Natural killer cell (primary cell): ENCODE data around the gene OR9K2. TPM values are rescaled to one million over a fixed set of nuclear protein-coding genes. Genes with fewer than 3 reads are reported as not detected.
"Not testable (repeated sequence)": the region's sequence is repeated elsewhere in the genome, so short reads cannot be mapped to it uniquely, and the experiment has no call there.

ENCODE experiments used
- ATAC-seq, 3 donors: fragments of 150-1000 bp in 2 of 3; fragments of 200-7000 bp in 1 of 3; cut with Tn5 transposase; 1 replicate in 1 of 3; 2 replicates in 2 of 3; pipeline ENCODE4 v1.10.0; 2021; ENCODE audit warnings: mild to moderate bottlenecking in 2 of 3, moderate library complexity in 2 of 3
- DNase-seq, 2 donors: peaks; one replicate each; pipeline versions ENCODE4 v3.0.0 to v3.0.0-alpha.2; 2013 to 2021; ENCODE audit warnings: mixed read lengths in 1 of 2
- H3K27ac ChIP-seq: one replicate; pipeline ENCODE4 v1.5.1; 2013; ENCODE audit warnings: mild to moderate bottlenecking, low read length
- H3K27me3 ChIP-seq: one replicate; pipeline ENCODE4 v1.6.1; 2013; ENCODE audit warnings: low read length; ENCODE audit not compliant: control insufficient read depth, insufficient read depth
- H3K36me3 ChIP-seq: one replicate; pipeline ENCODE4 v1.6.1; 2013; ENCODE audit warnings: low read length; ENCODE audit not compliant: control insufficient read depth, insufficient read depth
- H3K4me1 ChIP-seq: one replicate; pipeline ENCODE4 v1.6.1; 2013; ENCODE audit warnings: low read length; ENCODE audit not compliant: control insufficient read depth, insufficient read depth
- H3K4me3 ChIP-seq: one replicate; pipeline ENCODE4 v1.5.1; 2013; ENCODE audit warnings: low read length
- H3K9me3 ChIP-seq: one replicate; pipeline ENCODE4 v1.6.1; 2013; ENCODE audit warnings: low read length; ENCODE audit not compliant: control insufficient read depth, insufficient read depth
- H3K27ac Mint-ChIP-seq, 2 donors: one replicate each; pipeline ENCODE4 v1.8.0; 2022; ENCODE audit warnings: mild to moderate bottlenecking in 2 of 2, mixed read lengths in 2 of 2, moderate library complexity in 1 of 2
- H3K27me3 Mint-ChIP-seq, 2 donors: one replicate each; pipeline ENCODE4 v1.8.0; 2022; ENCODE audit warnings: low read depth in 2 of 2, mixed read lengths in 2 of 2
- H3K36me3 Mint-ChIP-seq: one replicate; pipeline ENCODE4 v1.8.0; 2022; ENCODE audit warnings: mixed read lengths
- H3K4me1 Mint-ChIP-seq, 2 donors: one replicate each; pipeline ENCODE4 v1.8.0; 2022; ENCODE audit warnings: mixed read lengths in 2 of 2
- H3K4me3 Mint-ChIP-seq: one replicate; pipeline ENCODE4 v1.8.0; 2022; ENCODE audit warnings: mild to moderate bottlenecking, moderate library complexity, mixed read lengths
- H3K9me3 Mint-ChIP-seq, 2 donors: one replicate each; pipeline ENCODE4 v1.8.0; 2022; ENCODE audit warnings: mixed read lengths in 2 of 2
- WGBS: methylation state at CpG from one replicate; pipeline ENCODE4 v1.1.7; 2013; ENCODE audit warnings: missing lambda C conversion rate; ENCODE audit not compliant: insufficient coverage; 5-methylcytosine and 5-hydroxymethylcytosine counted together
- intact Hi-C: fragments of 100-400 bp; cut with micrococcal nuclease; formaldehyde crosslinking; loops from one replicate; pipeline ENCODE4 v1.14.2; 2022
- total RNA-seq, 4 donors: library from RNA; stranded (reverse); fragments of 120-200 nt in 1 of 4; gene quantifications; one replicate each; pipeline versions ENCODE4 v1.2.3 to v1.2.4, GENCODE V29; 2013 to 2022
- TF ChIP-seq, protein P1 (sequence below): fragments of 200-600 bp; IDR thresholded peaks from one replicate; pipeline ENCODE4 v1.8.0; 2022; ENCODE audit warnings: antibody characterized with exemption

OR9K2 gene
- total RNA-seq, 3 donors from 2014 or later (not counting 1 experiment from before 2014, with no cell fraction given): not detected

DNA sequence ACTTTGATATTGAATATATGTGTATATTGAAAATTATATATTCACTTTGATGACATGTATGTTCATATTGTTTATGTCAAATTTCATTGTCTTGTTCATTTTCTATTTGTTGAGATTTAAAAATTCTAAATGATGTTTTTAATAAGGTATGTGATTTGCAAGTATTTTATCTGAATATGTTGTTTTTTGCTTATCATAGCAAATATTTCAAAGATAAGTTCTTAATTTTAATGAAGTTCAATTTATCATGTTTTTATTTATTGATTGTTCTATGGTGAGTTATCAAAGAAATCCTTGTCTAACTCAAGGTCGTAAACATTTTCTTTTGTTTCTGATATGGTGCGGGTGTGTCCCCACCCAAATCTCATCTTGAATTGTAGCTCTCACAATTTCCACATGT lies 45.2 kb downstream of the OR9K2 start:
- Histone ChIP-seq H3K4me1 (no peaks in the 10 kb centered on the region), H3K9me3 (no peaks in the 10 kb centered on the region), H3K36me3 (no peaks in the 10 kb centered on the region), H3K4me3 (no peak overlapping the region), H3K27ac (no peak overlapping the region), H3K27me3 (no peaks in the 10 kb centered on the region)
- H3K4me3 Mint-ChIP-seq: no peak overlapping the region
- no peak for DNase-seq
- WGBS: no CpG with 5 or more reads among the region's 2 CpGs
- ATAC-seq: no peak
- H3K9me3 Mint-ChIP-seq: no peaks in the 10 kb centered on the region
- intact Hi-C loops: no loop called here
- no peaks in the 10 kb centered on the region for H3K36me3 Mint-ChIP-seq
- no peak overlapping the region for H3K27ac Mint-ChIP-seq
- H3K27me3 Mint-ChIP-seq: peaks cover 14 to 35% of the 10 kb centered on the region in 2 donors
- H3K4me1 Mint-ChIP-seq: no peaks in the 10 kb centered on the region
- TF ChIP-seq, protein P1, sequence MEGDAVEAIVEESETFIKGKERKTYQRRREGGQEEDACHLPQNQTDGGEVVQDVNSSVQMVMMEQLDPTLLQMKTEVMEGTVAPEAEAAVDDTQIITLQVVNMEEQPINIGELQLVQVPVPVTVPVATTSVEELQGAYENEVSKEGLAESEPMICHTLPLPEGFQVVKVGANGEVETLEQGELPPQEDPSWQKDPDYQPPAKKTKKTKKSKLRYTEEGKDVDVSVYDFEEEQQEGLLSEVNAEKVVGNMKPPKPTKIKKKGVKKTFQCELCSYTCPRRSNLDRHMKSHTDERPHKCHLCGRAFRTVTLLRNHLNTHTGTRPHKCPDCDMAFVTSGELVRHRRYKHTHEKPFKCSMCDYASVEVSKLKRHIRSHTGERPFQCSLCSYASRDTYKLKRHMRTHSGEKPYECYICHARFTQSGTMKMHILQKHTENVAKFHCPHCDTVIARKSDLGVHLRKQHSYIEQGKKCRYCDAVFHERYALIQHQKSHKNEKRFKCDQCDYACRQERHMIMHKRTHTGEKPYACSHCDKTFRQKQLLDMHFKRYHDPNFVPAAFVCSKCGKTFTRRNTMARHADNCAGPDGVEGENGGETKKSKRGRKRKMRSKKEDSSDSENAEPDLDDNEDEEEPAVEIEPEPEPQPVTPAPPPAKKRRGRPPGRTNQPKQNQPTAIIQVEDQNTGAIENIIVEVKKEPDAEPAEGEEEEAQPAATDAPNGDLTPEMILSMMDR: no peak

DNA sequence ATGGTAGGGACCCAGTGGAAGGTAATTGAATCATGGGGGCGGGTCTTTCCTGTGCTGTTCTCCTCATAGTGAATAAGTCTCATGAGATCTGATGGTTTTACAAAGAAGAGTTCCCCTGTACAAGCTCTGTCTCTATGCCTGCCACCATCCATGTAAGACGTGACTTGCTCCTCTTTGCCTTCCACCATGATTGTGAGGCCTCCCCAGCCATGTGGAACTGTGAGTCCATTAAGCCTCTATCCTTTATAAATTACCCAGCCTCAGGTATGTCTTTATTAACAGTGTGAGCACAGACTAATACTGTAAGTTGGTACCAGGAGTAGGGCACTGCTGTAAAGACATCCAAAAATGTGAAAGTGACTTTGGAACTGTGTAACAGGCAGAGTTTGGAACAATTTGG lies 45.6 kb downstream of the OR9K2 start:
- H3K4me3 Mint-ChIP-seq, H3K9me3 ChIP-seq, H3K27ac Mint-ChIP-seq, H3K9me3 Mint-ChIP-seq, H3K4me3 ChIP-seq, H3K36me3 ChIP-seq, intact Hi-C loops, ATAC-seq, DNase-seq, H3K4me1 ChIP-seq, H3K4me1 Mint-ChIP-seq, H3K27ac ChIP-seq, H3K27me3 ChIP-seq, H3K36me3 Mint-ChIP-seq: not testable (repeated sequence)
- peaks cover 15 to 39% of the 10 kb centered on the region in 2 donors for H3K27me3 Mint-ChIP-seq
- 62% methylated on average over 1 of the region's 2 CpGs for WGBS

DNA sequence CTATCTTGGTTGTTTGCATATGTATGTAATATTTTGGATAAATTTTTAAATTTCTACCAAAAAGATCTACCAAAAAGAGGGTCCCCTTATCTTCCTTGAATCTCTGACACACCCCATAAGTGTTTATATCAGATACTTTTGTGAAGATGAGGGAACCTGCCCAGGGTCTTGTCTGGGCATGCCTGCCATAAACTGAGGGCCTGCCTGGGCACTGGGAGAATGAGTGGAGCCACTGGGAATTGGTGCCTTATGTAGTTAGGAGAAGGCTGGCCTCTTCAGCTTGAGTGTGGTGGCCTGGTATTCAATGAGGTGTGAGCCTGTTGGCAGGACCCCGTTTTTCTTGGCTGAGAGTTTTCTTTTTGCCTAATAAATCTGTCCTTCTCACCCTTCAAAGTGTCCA lies 46.5 kb downstream of the OR9K2 start:
- no peaks in the 10 kb centered on the region for H3K9me3 Mint-ChIP-seq
- TF ChIP-seq, protein P1: no peak
- H3K36me3 Mint-ChIP-seq: no peaks in the 10 kb centered on the region
- DNase-seq (no peak), ATAC-seq (no peak)
- H3K27me3 Mint-ChIP-seq: peaks cover 13 to 47% of the 10 kb centered on the region in 2 donors
- intact Hi-C loops: no loop called here
- Histone ChIP-seq H3K36me3 (no peaks in the 10 kb centered on the region), H3K4me1 (no peaks in the 10 kb centered on the region), H3K9me3 (no peaks in the 10 kb centered on the region), H3K4me3 (no peak overlapping the region), H3K27me3 (no peaks in the 10 kb centered on the region), H3K27ac (no peak overlapping the region)
- H3K4me1 Mint-ChIP-seq: no peaks in the 10 kb centered on the region
- H3K27ac Mint-ChIP-seq: no peak overlapping the region
- no peak overlapping the region for H3K4me3 Mint-ChIP-seq
- no CpG with 5 or more reads among the region's 1 CpG for WGBS

DNA sequence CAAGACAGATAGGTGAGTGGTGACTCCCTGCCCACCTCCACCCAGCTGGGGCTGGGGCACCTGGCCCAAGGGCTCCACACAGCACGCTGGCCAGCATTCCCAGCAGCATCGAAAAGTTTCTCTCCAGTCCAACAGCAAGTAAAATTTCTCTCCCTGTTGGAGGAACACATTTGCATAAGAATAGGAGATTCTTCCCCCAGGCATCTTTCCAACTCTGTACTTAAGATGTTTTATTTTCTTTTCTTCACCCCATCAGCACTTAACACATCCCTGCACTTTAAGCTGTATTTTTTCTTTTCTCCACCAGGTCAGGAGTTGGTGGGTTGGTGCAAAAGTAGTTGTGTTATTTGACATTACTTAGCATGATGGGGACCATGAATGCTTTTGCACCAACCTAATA lies 47.2 kb downstream of the OR9K2 start:
- ATAC-seq (no peak), DNase-seq (no peak)
- H3K27ac Mint-ChIP-seq: no peak overlapping the region
- Histone ChIP-seq H3K36me3 (no peaks in the 10 kb centered on the region), H3K9me3 (no peaks in the 10 kb centered on the region), H3K4me1 (no peaks in the 10 kb centered on the region), H3K4me3 (no peak overlapping the region), H3K27ac (no peak overlapping the region), H3K27me3 (no peaks in the 10 kb centered on the region)
- H3K9me3 Mint-ChIP-seq: no peaks in the 10 kb centered on the region
- peaks cover 21 to 55% of the 10 kb centered on the region in 2 donors for H3K27me3 Mint-ChIP-seq
- intact Hi-C loops: no loop called here
- WGBS: 95% methylated on average over 2 of the region's 2 CpGs
- H3K4me3 Mint-ChIP-seq: no peak overlapping the region
- TF ChIP-seq, protein P1: no peak
- peaks cover 7% of the 10 kb centered on the region for H3K36me3 Mint-ChIP-seq
- no peaks in the 10 kb centered on the region for H3K4me1 Mint-ChIP-seq

Other genes starting within 250 kb of the OR9K2 start
- 10 to 100 TPM; 39.9 to 59.6 (median 53.5) TPM for gene TESPA1, start 141.6 kb upstream of the OR9K2 start, total RNA-seq
- not detected for gene NEUROD4, start 106.4 kb upstream of the OR9K2 start, total RNA-seq
- not detected for gene OR10A7, start 94.6 kb downstream of the OR9K2 start, total RNA-seq
- gene OR6C74, start 118.2 kb downstream of the OR9K2 start, total RNA-seq: not detected
- not detected for gene OR6C6, start 170.2 kb downstream of the OR9K2 start, total RNA-seq
- not detected for gene OR6C1, start 187.9 kb downstream of the OR9K2 start, total RNA-seq
- gene OR6C3, start 204.3 kb downstream of the OR9K2 start, total RNA-seq: not detected
- gene OR6C75, start 236.6 kb downstream of the OR9K2 start, total RNA-seq: not detected